HG03135 (cell line): ENCODE data around the gene RAB11A.

Experiments
- ATAC-seq: cut with Tn5 transposase; IDR thresholded peaks from one replicate; pipeline ENCODE4 v1.9.1; 2021; ENCODE audit warnings: mild to moderate bottlenecking, moderate library complexity; ENCODE audit not compliant: unreplicated experiment

RAB11A gene

DNA sequence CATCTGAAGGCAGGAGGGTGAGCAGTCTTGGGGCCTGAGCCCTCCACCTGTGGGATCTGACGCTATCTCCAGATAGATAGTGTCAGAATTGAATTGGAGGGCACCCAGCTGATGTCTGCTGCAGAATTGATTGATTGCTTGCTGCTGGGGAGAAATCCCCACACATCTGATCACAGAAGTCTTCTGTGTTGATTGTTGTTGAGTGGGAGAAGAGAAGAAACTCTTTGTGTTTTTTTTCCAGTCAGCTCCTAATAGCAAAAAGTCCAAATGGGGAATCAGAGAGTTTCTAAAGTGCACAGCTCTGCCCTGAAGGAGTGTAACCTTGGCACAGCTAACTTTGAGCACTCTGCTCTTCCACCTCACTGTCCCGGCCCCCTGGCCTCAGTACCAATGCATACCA lies 66.1 kb downstream of the RAB11A start:
- ATAC-seq: no peak

DNA sequence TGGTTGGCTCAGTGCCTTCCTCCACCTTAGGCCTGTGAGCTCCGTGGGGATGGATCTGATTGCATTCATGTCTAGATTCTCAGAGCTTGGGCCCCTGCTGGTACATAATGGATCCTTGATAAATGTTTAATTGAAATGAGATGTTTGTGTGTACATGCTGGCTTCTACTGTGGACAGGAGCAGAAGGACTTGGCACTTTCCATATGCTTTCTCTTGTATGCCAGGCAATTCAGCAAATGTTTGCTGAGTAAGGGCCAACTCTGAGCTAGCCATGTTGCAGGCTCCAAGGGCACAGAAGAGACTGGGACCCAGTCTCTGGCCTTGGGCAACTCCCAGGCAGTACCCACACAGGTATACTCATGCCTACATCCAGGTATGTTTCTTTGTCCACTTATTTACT lies 67.0 kb downstream of the RAB11A start:
- no peak for ATAC-seq

DNA sequence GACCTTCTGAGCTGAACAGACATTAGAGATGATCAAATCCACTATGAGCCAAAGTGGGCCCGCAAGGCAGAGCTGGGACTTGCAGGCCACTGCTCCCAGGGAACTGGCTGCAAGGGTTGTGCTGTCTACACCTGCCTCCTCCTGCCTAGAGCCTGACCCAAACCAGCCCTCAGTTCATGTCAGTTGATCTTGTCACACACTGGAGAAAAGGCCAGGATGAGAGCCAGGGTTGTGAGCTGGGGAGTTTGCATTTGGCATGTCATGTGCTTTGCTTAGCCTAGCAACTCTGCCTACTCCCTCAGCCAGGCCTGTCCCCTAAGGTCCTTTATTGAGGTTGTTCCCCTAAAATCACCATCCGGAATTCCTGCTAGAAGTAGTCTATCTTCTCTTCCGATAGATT lies 67.8 kb downstream of the RAB11A start:
- no peak for ATAC-seq

DNA sequence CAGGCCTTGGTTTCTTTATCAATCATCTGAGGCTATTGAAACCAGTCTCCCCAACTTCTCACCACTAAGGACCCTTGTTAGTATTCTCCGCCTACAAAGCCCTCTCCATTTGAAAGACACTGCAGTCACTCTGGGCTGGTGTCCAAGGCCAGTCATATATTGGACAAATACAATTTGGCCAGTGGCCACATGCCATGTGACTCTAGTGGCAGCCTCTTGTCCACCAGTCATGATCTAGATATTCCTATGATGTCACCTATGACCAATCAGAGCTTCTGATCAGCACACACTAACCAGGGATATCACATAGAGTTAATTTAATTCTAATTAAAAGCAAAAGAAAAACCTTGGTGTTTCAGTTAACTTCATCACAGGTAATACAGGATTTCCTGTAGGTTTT lies 68.2 kb downstream of the RAB11A start:
- ATAC-seq: no peak

DNA sequence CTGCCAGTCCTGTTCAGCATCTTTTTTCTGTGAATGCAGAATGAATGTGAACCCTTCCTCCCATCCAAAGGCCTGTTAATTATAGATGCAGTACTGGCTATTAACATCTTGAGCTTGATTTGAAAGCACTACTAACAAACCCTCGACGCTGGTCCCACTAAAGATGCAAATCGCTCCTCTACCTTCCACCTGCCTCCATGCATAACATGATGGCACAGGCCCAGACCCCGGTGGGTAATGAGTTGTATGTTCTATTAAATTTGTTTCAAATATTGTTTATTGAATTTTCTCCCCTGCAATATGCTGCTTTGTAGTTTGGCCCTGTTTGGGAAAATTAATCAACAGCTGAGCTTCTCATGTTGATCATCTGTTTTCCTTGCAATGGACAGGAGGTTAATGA lies 69.3 kb downstream of the RAB11A start:
- ATAC-seq: no peak

DNA sequence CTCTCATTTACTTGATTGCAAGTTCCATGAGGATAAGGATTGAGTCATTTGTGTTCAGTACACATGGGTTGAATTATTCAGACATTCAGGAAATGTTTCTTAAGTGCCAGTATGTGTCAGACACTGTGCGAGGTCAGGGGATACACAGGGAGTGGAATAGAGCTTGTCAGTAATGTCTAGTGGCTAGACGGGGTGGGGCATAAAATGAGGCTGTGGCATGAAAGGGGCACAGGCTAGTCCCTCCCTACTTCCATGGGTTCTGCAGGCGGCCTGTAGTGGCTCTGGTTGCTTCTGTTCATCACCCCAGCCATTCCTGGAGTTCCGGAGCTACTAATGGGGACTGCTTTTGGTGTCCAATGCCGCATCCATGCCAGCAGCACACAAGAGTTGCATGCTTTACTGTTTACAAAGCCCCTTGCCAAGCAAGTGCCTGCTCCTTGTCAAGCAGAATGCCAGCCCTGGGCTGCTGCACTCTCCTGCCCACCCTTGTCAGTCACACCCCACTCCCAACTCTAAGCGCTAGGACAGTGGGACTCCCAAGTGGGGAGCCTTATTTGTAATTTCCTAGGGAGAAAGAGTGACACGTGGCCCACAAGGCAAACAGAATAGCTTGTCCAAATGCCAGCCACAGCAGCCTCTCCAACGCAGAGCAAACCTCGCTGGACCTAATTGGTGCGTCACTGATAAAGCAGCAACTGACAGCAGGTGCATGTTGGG lies 70.8 kb downstream of the RAB11A start:
- ATAC-seq: no peak

DNA sequence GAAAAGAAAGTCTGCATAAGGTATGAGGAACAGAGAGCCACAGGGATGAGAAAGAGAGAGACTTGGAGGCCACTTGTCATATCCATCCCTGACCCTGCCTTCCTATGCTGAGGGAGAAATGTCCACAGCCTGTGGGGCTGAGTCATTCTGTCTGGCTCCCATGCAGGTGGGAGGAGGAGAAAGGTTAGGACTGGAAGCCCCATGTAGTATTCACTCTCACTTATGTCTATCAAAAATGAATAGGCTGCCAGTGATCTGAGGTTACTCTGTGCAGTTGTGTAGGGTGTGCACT lies 71.3 kb downstream of the RAB11A start:
- no peak for ATAC-seq
